Adrenal gland (tissue), 12 donors: ENCODE measurements around the gene RELA. TPM values are rescaled to one million over a fixed set of nuclear protein-coding genes. Genes with fewer than 3 reads are reported as not detected.

ENCODE experiments used
- DNase-seq, 7 donors: peaks; one replicate each; pipeline ENCODE4 v3.0.0-alpha.2; 2019 to 2020
- H3K27ac ChIP-seq, 5 donors: fragments of 200-600 bp; sonication (generic) in 4 of 5; 1 replicate in 3 of 5; 2 replicates in 2 of 5; pipeline versions ENCODE4 v1.5.1 to v1.8.0; 2016 to 2020; ENCODE audit warnings: mild to moderate bottlenecking in 1 of 5
- H3K27me3 ChIP-seq: fragments of 200-600 bp; 2 replicates; pipeline ENCODE4 v1.8.0; 2021
- H3K36me3 ChIP-seq, 2 donors: fragments of 200-600 bp; replicated peaks in 1 of 2; 1 replicate in 1 of 2; 2 replicates in 1 of 2; pipeline versions ENCODE4 v1.5.1 to v1.8.0; 2018 to 2022
- H3K4me1 ChIP-seq, 2 donors: fragments of 200-600 bp; replicated peaks in 1 of 2; 1 replicate in 1 of 2; 2 replicates in 1 of 2; pipeline versions ENCODE4 v1.5.1 to v1.8.0; 2018 to 2021
- H3K4me3 ChIP-seq, 4 donors: fragments of 200-600 bp; sonication (generic) in 3 of 4; one replicate each; pipeline ENCODE4 v1.5.1; 2016 to 2018
- H3K9me3 ChIP-seq, 3 donors: fragments of 200-600 bp; sonication (generic) in 1 of 3; replicated peaks in 1 of 3; 1 replicate in 2 of 3; 2 replicates in 1 of 3; pipeline versions ENCODE4 v1.5.1 to v1.8.0; 2016 to 2021
- CTCF ChIP-seq, 6 experiments: fragments of 450-650 bp in 4 of 6; fragments of 200-600 bp in 2 of 6; sonication (generic) in 1 of 6; IDR thresholded peaks; 1 replicate in 5 of 6; 2 replicates in 1 of 6; pipeline versions ENCODE4 v1.5.1 to v1.8.0; 2016 to 2021; ENCODE audit warnings: antibody characterized with exemption in 6 of 6, mild to moderate bottlenecking in 2 of 6, moderate library complexity in 1 of 6
- POLR2A ChIP-seq, 2 donors: fragments of 450-650 bp; IDR thresholded peaks; one replicate each; pipeline ENCODE4 v1.6.1; 2017; ENCODE audit warnings: antibody characterized with exemption in 2 of 2, mild to moderate bottlenecking in 2 of 2, moderate library complexity in 1 of 2
- WGBS, 4 donors: extraction: QIAGEN DNeasy Blood & Tissue Kit in 2 of 4; methylation state at CpG; one replicate each; pipeline versions ENCODE4 v1.1.5 to v1.1.7; 2013 to 2017; 5-methylcytosine and 5-hydroxymethylcytosine counted together
- intact Hi-C, 2 donors: fragments of 100-400 bp; cut with DNase I; formaldehyde crosslinking; loops; one replicate each; pipeline versions ENCODE4 v1.14.1 to v1.15.0; 2022 to 2023
- polyA plus RNA-seq, 3 donors: library from polyadenylated mRNA; stranded (reverse); fragments of 200-250 nt in 2 of 3; fragments of 350-450 nt in 1 of 3; fragmentation: Illumina TruSeq in 1 of 3; extraction: RNeasy Lipid Tissue Mini Kit (QIAGEN cat#74804) in 1 of 3; gene quantifications; one replicate each; pipeline ENCODE4 v1.2.3, GENCODE V29; 2013 to 2014
- total RNA-seq, 9 donors: library from RNA; depleted of rRNA in 4 of 9; stranded (reverse); fragments of >200 nt in 4 of 9; fragments of 120-200 nt in 1 of 9; fragmentation: NEBNext Ultra II Directional in 1 of 9; extraction: Animal tissue kit (Norgen Biotek cat#: 25700) in 1 of 9; gene quantifications; one replicate each; pipeline versions ENCODE4 v1.1.0 to v1.2.4, GENCODE V29; 2013 to 2023
- donor health status: healthy with polysubstance abuse.
- donor health status: Bipolar disorder and iron deficiency.
- donor health status: DM: yes; HTN: yes; CAD: no.
- donor health status: DM: no; HTN: no; CAD: no.
- donor health status: DM: no; HTN: no; CAD: no.
- donor health status: DM: yes; HTN: yes; CAD: no.

RELA gene
- total and polyA plus RNA-seq, 12 donors = 19.3 to 76.2 (median 64.1) TPM

DNA sequence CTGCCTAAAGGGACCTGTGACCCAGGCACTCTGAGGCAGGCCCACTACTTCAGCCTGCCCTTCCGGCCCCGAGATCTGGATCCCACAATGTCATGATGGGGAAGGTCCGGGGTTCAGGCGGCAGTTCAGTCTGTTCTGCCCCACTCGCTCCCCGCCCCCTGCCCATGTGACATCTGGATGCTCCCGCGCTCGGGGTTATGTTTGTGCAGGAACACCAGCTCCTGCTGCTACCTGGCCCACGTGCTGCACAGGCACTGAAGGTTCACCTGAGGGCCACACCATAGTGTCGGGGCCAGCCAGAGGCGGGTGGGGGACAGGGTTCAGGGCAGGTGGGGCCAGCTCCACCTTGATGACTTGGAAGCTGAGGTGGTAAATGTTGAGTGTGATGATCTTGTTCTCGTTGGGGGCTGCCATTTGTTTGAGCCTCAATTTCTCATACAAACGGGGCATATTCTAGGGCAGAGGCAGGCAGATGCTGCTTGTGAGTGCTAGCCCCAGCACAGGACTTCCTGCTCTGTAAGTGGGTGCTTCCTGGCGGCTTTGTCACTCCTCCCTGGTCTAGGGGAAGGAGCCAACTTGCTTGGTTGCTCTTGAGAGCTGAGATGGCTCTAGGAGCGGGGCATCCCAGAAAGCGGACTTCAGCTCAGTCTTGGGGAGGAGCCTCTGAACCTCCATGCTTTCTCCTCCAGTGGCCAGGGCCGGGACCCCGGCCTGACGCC is 29.2 kb downstream of the RELA start:
- no peak overlapping the region for H3K4me3 ChIP-seq
- no peak overlapping the region for H3K27ac ChIP-seq
- H3K4me1 ChIP-seq = peaks cover 14 to 16% of the 10 kb centered on the region in 2 donors
- 82 to 94% (median 89%) methylated on average over 3 to 20 of the region's 20 CpGs for WGBS, 4 donors
- no peaks in the 10 kb centered on the region for H3K9me3 ChIP-seq
- no peak for DNase-seq
- H3K36me3 ChIP-seq = peaks cover 0 to 78% of the 10 kb centered on the region in 2 donors
- intact Hi-C loops = no loop called here
- no peaks in the 10 kb centered on the region for H3K27me3 ChIP-seq
- TF ChIP-seq POLR2A (IDR thresholded peaks at IDR 0.05) = no peak
- no peak for TF ChIP-seq CTCF (IDR thresholded peaks at IDR 0.05)

- no peaks in the 10 kb centered on the region for H3K9me3 ChIP-seq
- H3K4me3 ChIP-seq = no peak overlapping the region
- intact Hi-C loops = no loop called here
- no peaks in the 10 kb centered on the region for H3K4me1 ChIP-seq
- peak in 5 of 7 donors; percentile 65 to 83 (median 72) for DNase-seq
- no peaks in the 10 kb centered on the region for H3K27me3 ChIP-seq
- peak overlapping the region in 2 of 5 donors; percentile 13 to 34 for H3K27ac ChIP-seq
- 57 to 88% (median 74%) methylated on average over 1 to 11 of the region's 11 CpGs for WGBS, 4 donors
- TF ChIP-seq POLR2A (IDR thresholded peaks at IDR 0.05) = no peak
- peak in 1 of 6 experiments; percentile 5 for TF ChIP-seq CTCF (IDR thresholded peaks at IDR 0.05)
- H3K36me3 ChIP-seq = peaks cover 0 to 91% of the 10 kb centered on the region in 2 donors
Measured at GRCh38 chr11:65630215-65630614, 32.5 kb downstream of the RELA start.

- TF ChIP-seq POLR2A (IDR thresholded peaks at IDR 0.05) (no peak), CTCF (IDR thresholded peaks at IDR 0.05) (no peak)
- no peak overlapping the region for H3K4me3 ChIP-seq
- no peaks in the 10 kb centered on the region for H3K27me3 ChIP-seq
- H3K36me3 ChIP-seq = peaks cover 0 to 91% of the 10 kb centered on the region in 2 donors
- H3K4me1 ChIP-seq = no peaks in the 10 kb centered on the region
- H3K27ac ChIP-seq = peak overlapping the region in 2 of 5 donors; percentile 13 to 34
- no peaks in the 10 kb centered on the region for H3K9me3 ChIP-seq
- 73 to 95% (median 74%) methylated on average over 4 to 14 of the region's 14 CpGs; no CpG with 5 or more reads in 1 of the 4 donors for WGBS, 4 donors
- peak in 5 of 7 donors; percentile 60 to 72 (median 62) for DNase-seq
- intact Hi-C loops = no loop called here
Measured at GRCh38 chr11:65629579-65629978, 33.1 kb downstream of the RELA start.

DNA sequence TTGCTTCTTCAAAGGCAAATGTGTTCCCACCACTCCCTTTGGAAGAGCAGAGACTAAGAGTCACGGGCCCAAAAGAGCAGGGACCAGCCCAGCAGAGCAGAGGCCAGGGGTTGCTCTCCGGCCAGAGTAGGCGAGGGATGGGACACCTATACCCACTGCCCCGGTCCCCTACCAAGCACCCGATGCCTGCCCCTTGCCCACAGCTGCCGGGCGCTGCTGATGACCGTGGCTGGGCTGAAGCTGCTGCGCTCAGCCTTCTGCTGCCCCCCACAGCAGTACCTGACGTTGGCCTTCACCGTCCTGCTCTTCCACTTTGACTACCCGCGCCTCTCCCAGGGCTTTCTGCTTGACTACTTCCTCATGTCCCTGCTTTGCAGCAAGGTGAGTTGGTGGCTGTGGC is 35.5 kb downstream of the RELA start:
- Histone ChIP-seq H3K4me3 (no peak overlapping the region), H3K27ac (no peak overlapping the region), H3K36me3 (peaks cover 0 to 92% of the 10 kb centered on the region in 2 donors), H3K4me1 (no peaks in the 10 kb centered on the region), H3K27me3 (no peaks in the 10 kb centered on the region), H3K9me3 (no peaks in the 10 kb centered on the region)
- WGBS, 4 donors = 90 to 97% (median 95%) methylated on average over 9 to 13 of the region's 13 CpGs
- intact Hi-C loops = no loop called here
- TF ChIP-seq POLR2A (IDR thresholded peaks at IDR 0.05) = no peak
- TF ChIP-seq CTCF (IDR thresholded peaks at IDR 0.05) = no peak
- no peak for DNase-seq
